Fibroblast of the aortic adventitia (primary cell): Measurements from ENCODE around the gene ABCG1. TPM values are rescaled to one million over a fixed set of nuclear protein-coding genes. Genes with fewer than 3 reads are reported as not detected.
A peak's percentile ranks its signal among the peaks of the same experiment; 100 is the strongest.

Experiments used
- DNase-seq: peaks from one replicate; pipeline ENCODE4 v3.0.0-alpha.2; 2010; ENCODE audit warnings: low read depth
- H3K4me3 ChIP-seq: 2 replicates; pipeline ENCODE4 v1.5.1; 2011; ENCODE audit warnings: low read depth, mild to moderate bottlenecking, control low read depth, low read length, moderate library complexity
- CTCF ChIP-seq: IDR thresholded peaks from 2 replicates; pipeline ENCODE4 v1.5.1; 2011; ENCODE audit warnings: mild to moderate bottlenecking, low read length, control low read depth, inconsistent platforms; ENCODE audit not compliant: insufficient read depth
- total RNA-seq: library from RNA; depleted of rRNA; stranded (reverse); fragments of >200 nt; gene quantifications from 2 replicates; pipeline ENCODE4 v1.2.3, GENCODE V29; 2012; ENCODE audit warnings: low replicate concordance

ABCG1 gene
- total RNA-seq, 1 donor = 0.09 TPM

- no peak overlapping the region for H3K4me3 ChIP-seq
- peak; percentile 41 for TF ChIP-seq CTCF
- peak; percentile 19 for DNase-seq
These were observed 119.1 kb downstream of the ABCG1 start for GRCh38 chr21:42337830-42338728.

- no peak overlapping the region for H3K4me3 ChIP-seq
These were observed 120.1 kb downstream of the ABCG1 start for GRCh38 chr21:42338729-42339715.

GRCh38 chr21:42340187-42341050 is 121.5 kb downstream of the ABCG1 start:
- DNase-seq = no peak

More at GRCh38 chr21:42338729-42339715, 120.1 kb downstream of the ABCG1 start:
- DNase-seq = no peak
- no peak for TF ChIP-seq CTCF

GRCh38 chr21:42341776-42342542 is 123.0 kb downstream of the ABCG1 start:
- TF ChIP-seq CTCF = no peak
- no peak overlapping the region for H3K4me3 ChIP-seq
- no peak for DNase-seq

More at GRCh38 chr21:42340187-42341050, 121.5 kb downstream of the ABCG1 start:
- no peak for TF ChIP-seq CTCF
- H3K4me3 ChIP-seq = no peak overlapping the region

- no peak overlapping the region for H3K4me3 ChIP-seq
- TF ChIP-seq CTCF = no peak
- no peak for DNase-seq
These were observed 124.2 kb downstream of the ABCG1 start for GRCh38 chr21:42343101-42343500.
